Prostate gland (tissue), 2 donors: Measurements from ENCODE around the gene ZNF569. TPM values are rescaled to one million over a fixed set of nuclear protein-coding genes. Genes with fewer than 3 reads are reported as not detected.
"Not testable (repeated sequence)": the region's sequence is repeated elsewhere in the genome, so short reads cannot be mapped to it uniquely, and the experiment has no call there.

Source experiments
- DNase-seq: peaks from one replicate; pipeline ENCODE4 v3.0.0-alpha.2; 2019; ENCODE audit warnings: low spot score
- H3K27ac ChIP-seq, 2 donors: fragments of 200-600 bp; sonication (generic); 2 replicates each; pipeline ENCODE4 v1.5.1; 2017 to 2019
- H3K27me3 ChIP-seq: fragments of 200-600 bp; sonication (generic); replicated peaks from 2 replicates; pipeline ENCODE4 v1.5.1; 2019; ENCODE audit not compliant: insufficient read depth
- H3K36me3 ChIP-seq, 2 donors: fragments of 200-600 bp; sonication (generic); 1 replicate in 1 of 2; 2 replicates in 1 of 2; pipeline versions ENCODE4 v1.5.1 to v1.8.1; 2017 to 2019
- H3K4me1 ChIP-seq: fragments of 200-600 bp; sonication (generic); replicated peaks from 2 replicates; pipeline ENCODE4 v1.5.1; 2019
- H3K4me3 ChIP-seq, 2 donors: fragments of 200-600 bp; sonication (generic); 2 replicates each; pipeline ENCODE4 v1.5.1; 2017 to 2019
- H3K9me3 ChIP-seq: fragments of 200-600 bp; sonication (generic); 2 replicates; pipeline ENCODE4 v1.5.1; 2017
- CTCF ChIP-seq, 4 experiments: fragments of 200-600 bp in 2 of 4; fragments of 450-650 bp in 2 of 4; sonication (generic) in 2 of 4; IDR thresholded peaks; 1 replicate in 3 of 4; 2 replicates in 1 of 4; pipeline ENCODE4 v1.5.1; 2016 to 2019; ENCODE audit warnings: antibody characterized with exemption in 4 of 4, mild to moderate bottlenecking in 2 of 4, moderate library complexity in 2 of 4
- POLR2A ChIP-seq: fragments of 450-650 bp; IDR thresholded peaks from one replicate; pipeline ENCODE4 v1.6.1; 2016; ENCODE audit warnings: antibody characterized with exemption, mild to moderate bottlenecking
- POLR2AphosphoS5 ChIP-seq: sonication (generic); formaldehyde crosslinking; IDR thresholded peaks from one replicate; pipeline ENCODE4 v1.6.1; 2017; ENCODE audit warnings: antibody characterized with exemption
- WGBS: methylation state at CpG from one replicate; pipeline ENCODE4 v1.1.5; 2018; 5-methylcytosine and 5-hydroxymethylcytosine counted together
- intact Hi-C: fragments of 100-400 bp; cut with DNase I; formaldehyde crosslinking; loops from one replicate; pipeline ENCODE4 v1.14.2; 2022
- total RNA-seq, 2 donors: library from RNA; depleted of rRNA; stranded (reverse); fragments of >200 nt; gene quantifications; one replicate each; pipeline ENCODE4 v1.1.0, GENCODE V29; 2016

ZNF569 gene
- total RNA-seq, 2 donors from 2014 or later, result 4.8 to 6.1 TPM

GRCh38 chr19:37403403-37403802 is 63.8 kb downstream of the ZNF569 start:
- TF ChIP-seq POLR2AphosphoS5 (no peak), CTCF (IDR thresholded peaks at IDR 0.05) (no peak), POLR2A (no peak)
- no peak for DNase-seq
- intact Hi-C loops, result no loop called here
- no peaks in the 10 kb centered on the region for H3K9me3 ChIP-seq
- no peak overlapping the region for H3K27ac ChIP-seq
- H3K4me3 ChIP-seq, result no peak overlapping the region
- 56% methylated on average over 33 of the region's 34 CpGs for WGBS
- no peaks in the 10 kb centered on the region for H3K4me1 ChIP-seq
- no peaks in the 10 kb centered on the region for H3K27me3 ChIP-seq
- no peaks in the 10 kb centered on the region for H3K36me3 ChIP-seq

DNA sequence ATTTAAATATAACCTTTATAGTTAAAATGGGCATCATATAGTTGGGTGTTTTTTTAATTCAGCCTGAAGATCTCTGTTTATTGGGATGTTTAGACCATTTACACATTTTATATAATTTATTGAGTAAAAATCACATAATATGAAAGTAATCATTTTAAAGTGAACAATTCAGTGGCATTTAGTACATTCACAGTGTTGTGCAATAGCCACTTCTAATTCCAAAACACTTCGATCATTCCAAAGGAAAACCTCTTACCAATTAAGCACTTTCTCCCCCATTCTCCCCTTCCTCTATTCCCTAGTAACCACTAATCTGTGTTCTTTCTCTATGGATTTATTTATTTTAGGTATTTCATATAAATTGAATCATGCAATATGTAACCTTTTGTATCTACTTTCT is 66.2 kb downstream of the ZNF569 start:
- intact Hi-C loops, result no loop called here
- no peaks in the 10 kb centered on the region for H3K9me3 ChIP-seq
- no peaks in the 10 kb centered on the region for H3K36me3 ChIP-seq
- no peaks in the 10 kb centered on the region for H3K27me3 ChIP-seq
- no peak for TF ChIP-seq POLR2AphosphoS5
- no peak for TF ChIP-seq CTCF (IDR thresholded peaks at IDR 0.05)
- TF ChIP-seq POLR2A, result no peak
- WGBS, result 94% methylated on average over 1 of the region's 1 CpG
- no peak overlapping the region for H3K27ac ChIP-seq
- no peaks in the 10 kb centered on the region for H3K4me1 ChIP-seq
- no peak for DNase-seq
- H3K4me3 ChIP-seq, result no peak overlapping the region

DNA sequence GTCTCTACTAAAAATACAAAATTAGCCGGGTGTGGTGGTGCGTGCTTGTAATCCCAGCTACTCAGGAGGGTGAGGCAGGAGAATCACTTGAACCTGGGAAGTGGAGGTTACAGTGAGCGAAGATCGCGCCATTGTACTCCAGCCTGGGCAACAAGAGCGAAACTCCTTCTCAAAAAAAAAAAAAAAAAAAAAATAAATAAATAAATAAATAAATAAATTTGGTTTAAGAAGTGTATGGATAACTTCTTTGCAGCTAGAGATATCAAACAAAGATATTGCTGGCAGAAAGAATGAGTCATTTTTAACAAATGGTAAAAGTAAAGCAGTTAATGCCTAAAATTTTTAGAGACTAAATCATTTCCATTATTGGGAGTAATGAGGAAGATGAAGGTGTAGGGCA is 75.8 kb downstream of the ZNF569 start:
- H3K27me3 ChIP-seq, H3K4me1 ChIP-seq, DNase-seq, H3K27ac ChIP-seq, H3K9me3 ChIP-seq, intact Hi-C loops, H3K4me3 ChIP-seq: not testable (repeated sequence)
- H3K36me3 ChIP-seq, result peaks cover 20 to 21% of the 10 kb centered on the region in 2 donors
- WGBS, result 100% methylated on average over 6 of the region's 6 CpGs

GRCh38 chr19:37389234-37389633 is 78.0 kb downstream of the ZNF569 start:
- intact Hi-C loops, result no loop called here
- Histone ChIP-seq H3K9me3 (peaks cover 4% of the 10 kb centered on the region), H3K27ac (no peak overlapping the region), H3K4me3 (no peak overlapping the region), H3K4me1 (no peaks in the 10 kb centered on the region), H3K36me3 (peaks cover 23 to 24% of the 10 kb centered on the region in 2 donors), H3K27me3 (no peaks in the 10 kb centered on the region)
- WGBS, result 94% methylated on average over 4 of the region's 4 CpGs
- DNase-seq, result no peak
- TF ChIP-seq POLR2A (no peak), POLR2AphosphoS5 (no peak), CTCF (IDR thresholded peaks at IDR 0.05) (no peak)

DNA sequence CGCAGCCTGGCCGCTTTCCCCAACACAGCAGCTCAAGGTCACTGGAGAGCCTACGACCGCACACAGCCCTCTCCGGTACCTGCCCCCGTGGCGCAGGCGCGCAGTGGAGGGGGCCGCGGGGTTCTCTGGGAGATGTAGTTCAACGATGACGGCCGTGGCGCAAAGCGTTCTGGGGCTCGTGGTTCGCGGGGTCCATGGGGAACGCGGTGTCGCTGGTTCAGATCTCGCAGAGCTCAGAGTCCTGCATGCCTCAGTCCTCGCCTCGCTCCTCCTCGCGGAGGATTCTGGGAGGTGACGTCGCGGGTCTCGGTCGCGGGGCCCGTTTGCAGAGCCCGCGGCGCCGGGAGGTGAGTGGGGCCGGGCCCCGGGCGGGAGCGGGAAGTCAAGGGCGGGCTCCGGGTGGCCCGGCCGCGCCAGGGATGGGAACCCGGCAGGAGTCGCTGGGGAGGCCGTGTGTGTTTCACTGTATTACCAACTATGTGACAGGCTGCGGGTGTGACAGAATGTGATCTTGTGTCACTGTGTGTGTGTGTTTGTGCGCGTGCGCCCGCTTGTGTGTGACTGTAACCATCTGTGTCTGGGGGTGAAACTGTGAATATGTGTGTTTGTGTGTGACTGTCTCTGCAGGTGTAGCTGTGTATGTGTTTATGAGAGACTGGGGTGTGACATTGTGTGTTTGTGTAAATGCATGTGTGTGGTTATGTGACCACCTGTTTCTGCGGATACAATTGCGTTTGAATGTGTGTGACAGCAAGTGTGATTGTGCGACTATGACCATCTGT is 96.2 kb downstream of the ZNF569 start, which contains the start of gene ZNF527:
TSS of gene ZNF527 (plus strand) at position 220 of the 782 bp plus-strand sequence. CDS start 3,100 bp downstream, outside the sequence.
- Histone ChIP-seq H3K27ac (peak within 1 kb of the TSS; percentile 78 to 84), H3K27me3 (no peaks in the 10 kb centered on the region), H3K36me3 (no peaks in the 10 kb centered on the region), H3K4me3 (peak within 1 kb of the TSS; percentile 51 to 62), H3K4me1 (no peaks in the 10 kb centered on the region), H3K9me3 (no peaks in the 10 kb centered on the region)
- peak; percentile 80 for TF ChIP-seq POLR2A
- peak; percentile 98 for TF ChIP-seq POLR2AphosphoS5
- peak in 2 of 4 experiments; percentile 30 to 34 for TF ChIP-seq CTCF (IDR thresholded peaks at IDR 0.05)
- intact Hi-C loops, result loop anchor here (5.0 to 10.0 kb wide), 3 partner anchors 39 to 284 kb away; partner anchors contain the start of genes ZFP30, ZNF569 and ZNF570
- DNase-seq, result peak; percentile 96
- WGBS, result 1% methylated on average over 44 of the region's 58 CpGs

DNA sequence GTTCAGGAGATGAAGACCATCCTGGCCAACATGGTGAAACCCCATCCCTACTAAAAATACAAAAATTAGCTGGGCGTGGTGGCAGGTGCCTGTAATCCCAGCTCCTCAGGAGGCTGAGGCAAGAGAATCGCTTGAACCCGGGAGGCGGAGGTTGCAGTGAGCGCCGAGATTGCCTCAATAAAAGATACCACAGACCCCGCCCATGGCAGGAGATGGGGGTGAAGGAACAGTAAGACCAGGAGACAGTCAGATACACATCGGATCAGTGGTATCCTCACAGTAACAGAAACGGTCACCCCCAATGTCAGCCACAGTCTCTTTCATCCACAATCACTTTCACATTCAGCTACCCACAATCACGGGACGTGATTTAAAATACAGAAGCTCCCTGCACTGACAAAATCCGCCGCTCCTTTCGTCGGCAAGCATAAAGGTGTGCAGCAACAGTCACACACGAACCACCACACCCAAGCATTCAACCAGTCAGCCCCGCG is 96.8 kb downstream of the ZNF569 start:
- not testable (repeated sequence) for DNase-seq
- intact Hi-C loops, result loop anchor here (5.0 to 10.0 kb wide), 3 partner anchors 38 to 284 kb away; partner anchors contain the start of genes ZFP30, ZNF569 and ZNF570
- peak overlapping the region; percentile 78 to 84 for H3K27ac ChIP-seq

More for the DNA sequence above, 96.8 kb downstream of the ZNF569 start:
- H3K9me3 ChIP-seq, H3K36me3 ChIP-seq, H3K27me3 ChIP-seq, H3K4me1 ChIP-seq: not testable (repeated sequence)
- H3K4me3 ChIP-seq, result peak overlapping the region; percentile 51 to 62
- 6% methylated on average over 18 of the region's 18 CpGs for WGBS
